HL-60 (cell line): ENCODE results near the gene POLR2L.

Experiments
- DNase-seq, 2 experiments: peaks; one replicate each; pipeline ENCODE4 v3.0.0-alpha.2; 2010 to 2020; ENCODE audit warnings: low read depth in 1 of 2, low spot score in 1 of 2
- H3K27ac ChIP-seq: fragments of 250-450 bp; sonication (Bioruptor Pico); replicated peaks from 2 replicates; pipeline ENCODE4 v1.5.1; 2020; ENCODE audit warnings: mild to moderate bottlenecking, moderate library complexity
- H3K27me3 ChIP-seq: fragments of 250-450 bp; sonication (Bioruptor Pico); 2 replicates; pipeline ENCODE4 v1.5.1; 2021; ENCODE audit warnings: mild to moderate bottlenecking, moderate library complexity; ENCODE audit not compliant: insufficient read depth, poor library complexity, severe bottlenecking
- H3K4me3 ChIP-seq: replicated peaks from 2 replicates; pipeline ENCODE4 v1.5.1; 2011; ENCODE audit warnings: mild to moderate bottlenecking, control low read depth, low read length; ENCODE audit not compliant: insufficient read depth
- CTCF ChIP-seq: IDR thresholded peaks from one replicate; pipeline ENCODE4 v1.5.1; 2011; ENCODE audit warnings: low read length, control low read depth, inconsistent platforms; ENCODE audit not compliant: insufficient read depth
- GABPA ChIP-seq: IDR thresholded peaks from 2 replicates; pipeline ENCODE4 v1.6.1; 2012; ENCODE audit warnings: low read depth
- POLR2AphosphoS5 ChIP-seq: IDR thresholded peaks from 2 replicates; pipeline ENCODE4 v1.6.1; 2012; ENCODE audit warnings: low read depth
- REST ChIP-seq: IDR thresholded peaks from 2 replicates; pipeline ENCODE4 v1.6.1; 2012; ENCODE audit warnings: low read depth; ENCODE audit not compliant: insufficient replicate concordance
- SPI1 ChIP-seq: IDR thresholded peaks from 2 replicates; pipeline ENCODE4 v1.6.1; 2012; ENCODE audit warnings: low read depth, mild to moderate bottlenecking, borderline replicate concordance

The POLR2L gene

GRCh38 chr11:863023-863909 is 20.9 kb upstream of the POLR2L start:
- no peak for DNase-seq
- TF ChIP-seq SPI1 (no peak), GABPA (no peak), POLR2AphosphoS5 (no peak), CTCF (no peak), REST (no peak)
- no peak overlapping the region for H3K4me3 ChIP-seq
- no peak overlapping the region for H3K27ac ChIP-seq
- peaks cover 2% of the 10 kb centered on the region for H3K27me3 ChIP-seq

DNA sequence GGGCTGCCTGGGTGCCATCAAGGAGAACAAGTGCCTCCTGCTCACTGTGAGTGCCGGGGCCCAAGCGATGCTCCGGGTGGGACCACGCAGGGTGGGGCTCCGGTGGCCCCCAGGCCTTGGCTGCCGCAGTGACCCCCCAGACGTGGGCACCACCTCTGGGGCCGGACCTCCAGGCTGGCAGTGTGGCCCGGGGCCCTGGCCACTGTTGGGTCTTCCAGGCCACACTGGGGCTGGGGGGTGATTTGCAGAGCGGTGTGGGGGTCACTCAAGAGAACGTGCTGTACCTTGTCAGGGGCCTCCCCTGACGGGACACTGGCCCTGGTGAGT is 20.3 kb upstream of the POLR2L start:
- DNase-seq: no peak
- TF ChIP-seq REST (no peak), GABPA (no peak), SPI1 (no peak), CTCF (no peak), POLR2AphosphoS5 (no peak; the same call in 1 of the 2 replicates)
- Histone ChIP-seq H3K27me3 (peaks cover 2% of the 10 kb centered on the region), H3K4me3 (no peak overlapping the region), H3K27ac (no peak overlapping the region)

GRCh38 chr11:862081-862661 is 19.8 kb upstream of the POLR2L start:
- TF ChIP-seq POLR2AphosphoS5 (peak; percentile 41; the same call in 1 of the 2 replicates), REST (no peak)
- DNase-seq: no peak
- peaks cover 2% of the 10 kb centered on the region for H3K27me3 ChIP-seq
- H3K27ac ChIP-seq: no peak overlapping the region
- H3K4me3 ChIP-seq: no peak overlapping the region
